ENCODE measurements around the gene MPZL3.
A peak's percentile ranks its signal among the peaks of the same experiment; 100 is the strongest.

MPZL3 gene

GRCh38 chr11:118231461-118231860, 20.7 kb downstream of the MPZL3 start:
- DNase-seq (ENCODE audit: low spot score): no peak

GRCh38 chr11:118230088-118230487, 22.1 kb downstream of the MPZL3 start:
- no peak for DNase-seq (ENCODE audit: low spot score)

- no peak for DNase-seq (ENCODE audit: low spot score)
Observed at GRCh38 chr11:118229274-118229847, 22.8 kb downstream of the MPZL3 start.

- peak; percentile 8 for DNase-seq (ENCODE audit: low spot score)
Observed at GRCh38 chr11:118227865-118228785, 24.0 kb downstream of the MPZL3 start.

GRCh38 chr11:118226781-118227180, 25.4 kb downstream of the MPZL3 start:
- DNase-seq (ENCODE audit: low spot score): no peak

- DNase-seq (ENCODE audit: low spot score): peak; percentile 9
Observed at GRCh38 chr11:118226296-118226695, 25.9 kb downstream of the MPZL3 start.

GRCh38 chr11:118224511-118225188, 27.5 kb downstream of the MPZL3 start, which contains the start of gene JAML:
TSS of gene JAML (minus strand) at chr11:118225011. CDS start at chr11:118214866, 10,145 bp downstream.
- DNase-seq (ENCODE audit: low spot score): no peak

- DNase-seq (ENCODE audit: low spot score): no peak
Observed at GRCh38 chr11:118223992-118224391, 28.2 kb downstream of the MPZL3 start.

GRCh38 chr11:118223570-118223969, 28.6 kb downstream of the MPZL3 start:
- no peak for DNase-seq (ENCODE audit: low spot score)

GRCh38 chr11:118222437-118222836, 29.7 kb downstream of the MPZL3 start:
- DNase-seq (ENCODE audit: low spot score): no peak

GRCh38 chr11:118221419-118221818, 30.7 kb downstream of the MPZL3 start:
- DNase-seq (ENCODE audit: low spot score): no peak

- no peak for DNase-seq (ENCODE audit: low spot score)
Observed at GRCh38 chr11:118219732-118220131, 32.4 kb downstream of the MPZL3 start.

GRCh38 chr11:118219244-118219643, 32.9 kb downstream of the MPZL3 start:
- DNase-seq (ENCODE audit: low spot score): no peak

- DNase-seq (ENCODE audit: low spot score): no peak
Observed at GRCh38 chr11:118217575-118217974, 34.6 kb downstream of the MPZL3 start.

- no peak for DNase-seq (ENCODE audit: low spot score)
Observed at GRCh38 chr11:118216621-118217481, 35.3 kb downstream of the MPZL3 start.

GRCh38 chr11:118215765-118216164, 36.4 kb downstream of the MPZL3 start:
- DNase-seq (ENCODE audit: low spot score): no peak

GRCh38 chr11:118215262-118215661, 36.9 kb downstream of the MPZL3 start:
- DNase-seq (ENCODE audit: low spot score): no peak

GRCh38 chr11:118214210-118214914, 37.8 kb downstream of the MPZL3 start:
- peak; percentile 78 for DNase-seq (ENCODE audit: low spot score)

GRCh38 chr11:118213781-118214180, 38.4 kb downstream of the MPZL3 start:
- no peak for DNase-seq (ENCODE audit: low spot score)

- DNase-seq (ENCODE audit: low spot score): peak; percentile 8
Observed at GRCh38 chr11:118213201-118213600, 39.0 kb downstream of the MPZL3 start.

- DNase-seq (ENCODE audit: low spot score): peak; percentile 26
Observed at GRCh38 chr11:118212781-118213191, 39.4 kb downstream of the MPZL3 start.

Data from pons (tissue), 1 donor.